Measurements from ENCODE around the gene KLHL29.

The KLHL29 gene

DNA sequence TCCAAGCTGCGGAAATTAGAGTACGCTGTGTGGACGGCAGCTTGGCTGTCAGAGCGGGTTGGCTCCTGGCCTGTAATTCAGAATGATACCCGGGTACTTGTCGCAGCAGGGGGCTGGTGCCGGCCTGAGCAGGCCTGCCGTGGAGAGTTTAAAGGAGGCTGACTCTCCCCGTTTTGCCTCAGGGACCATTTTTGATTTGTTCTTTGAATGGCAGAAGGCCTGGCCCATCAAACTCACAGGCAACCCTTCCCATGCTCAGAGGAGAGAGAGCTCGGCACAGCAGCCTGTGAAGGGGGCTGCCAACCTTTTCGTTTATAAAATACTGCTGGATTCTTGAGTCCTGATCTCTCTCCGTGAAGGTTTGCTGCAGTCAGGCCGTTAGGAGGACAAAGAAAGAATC, 151.3 kb downstream of the KLHL29 start:
- DNase-seq, result no peak

DNA sequence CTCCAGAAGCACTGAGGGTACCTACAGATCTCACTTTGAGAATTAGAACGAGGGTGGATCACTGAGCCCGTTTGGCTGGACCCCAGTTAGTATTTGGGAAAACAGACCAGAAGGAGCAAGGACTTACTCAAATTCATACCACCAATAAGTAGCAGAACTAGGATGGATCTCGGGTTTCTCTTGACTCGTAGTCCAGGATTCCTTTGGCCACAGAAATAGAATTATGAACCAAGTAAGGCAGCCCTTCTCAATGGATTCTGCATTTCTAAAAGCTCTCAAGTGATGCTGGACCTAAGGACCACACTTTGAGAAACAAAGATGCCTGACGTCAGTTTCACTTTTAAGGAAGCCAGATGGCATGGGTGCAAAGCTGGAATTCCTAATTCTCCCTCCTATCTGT, 153.0 kb downstream of the KLHL29 start:
- DNase-seq, result no peak

DNA sequence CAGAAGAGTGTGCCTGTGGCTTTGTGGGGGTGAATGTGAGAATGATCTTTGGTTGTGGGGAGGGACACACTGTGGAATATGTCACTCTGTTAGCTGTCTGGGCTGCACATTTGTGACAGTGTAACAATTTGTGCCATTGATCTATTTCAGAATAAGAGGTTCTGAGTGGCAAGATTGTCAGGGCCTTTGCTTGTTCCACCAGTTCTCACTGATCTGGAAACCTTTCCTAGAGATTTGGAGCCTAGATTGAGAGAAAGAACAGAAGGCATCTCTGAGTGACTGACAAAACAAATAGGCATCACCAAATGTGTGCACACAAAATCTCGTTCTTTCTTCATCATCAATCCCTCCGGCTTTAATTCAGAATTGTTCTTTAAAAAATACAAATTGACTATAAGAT, 153.6 kb downstream of the KLHL29 start:
- no peak for DNase-seq

DNA sequence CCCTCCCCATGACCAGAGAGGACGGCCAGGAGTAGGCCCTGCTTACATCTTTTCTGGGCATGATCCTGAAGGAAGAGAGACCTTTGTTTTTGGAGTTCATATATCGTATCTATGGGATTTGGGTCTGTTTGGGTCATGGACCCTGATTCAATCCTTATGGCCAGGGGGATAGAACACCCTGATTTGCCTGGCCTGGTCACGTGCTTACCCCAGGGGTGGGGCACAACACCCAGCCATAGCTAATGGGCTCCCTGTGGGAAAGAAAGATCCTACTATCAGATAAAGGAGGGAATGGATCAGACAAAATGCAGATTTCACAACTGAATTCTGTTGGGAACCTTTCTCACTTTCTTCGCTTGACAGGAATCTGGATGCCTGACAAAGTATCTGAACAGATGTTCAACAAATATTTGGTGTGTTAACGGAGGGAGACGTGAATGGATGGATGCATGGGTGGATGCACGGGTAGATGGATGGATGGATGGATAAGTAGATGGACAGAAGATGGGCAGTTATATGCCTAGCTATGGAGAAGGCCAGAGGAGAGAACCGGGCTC, 155.9 kb downstream of the KLHL29 start:
- DNase-seq, result no peak

DNA sequence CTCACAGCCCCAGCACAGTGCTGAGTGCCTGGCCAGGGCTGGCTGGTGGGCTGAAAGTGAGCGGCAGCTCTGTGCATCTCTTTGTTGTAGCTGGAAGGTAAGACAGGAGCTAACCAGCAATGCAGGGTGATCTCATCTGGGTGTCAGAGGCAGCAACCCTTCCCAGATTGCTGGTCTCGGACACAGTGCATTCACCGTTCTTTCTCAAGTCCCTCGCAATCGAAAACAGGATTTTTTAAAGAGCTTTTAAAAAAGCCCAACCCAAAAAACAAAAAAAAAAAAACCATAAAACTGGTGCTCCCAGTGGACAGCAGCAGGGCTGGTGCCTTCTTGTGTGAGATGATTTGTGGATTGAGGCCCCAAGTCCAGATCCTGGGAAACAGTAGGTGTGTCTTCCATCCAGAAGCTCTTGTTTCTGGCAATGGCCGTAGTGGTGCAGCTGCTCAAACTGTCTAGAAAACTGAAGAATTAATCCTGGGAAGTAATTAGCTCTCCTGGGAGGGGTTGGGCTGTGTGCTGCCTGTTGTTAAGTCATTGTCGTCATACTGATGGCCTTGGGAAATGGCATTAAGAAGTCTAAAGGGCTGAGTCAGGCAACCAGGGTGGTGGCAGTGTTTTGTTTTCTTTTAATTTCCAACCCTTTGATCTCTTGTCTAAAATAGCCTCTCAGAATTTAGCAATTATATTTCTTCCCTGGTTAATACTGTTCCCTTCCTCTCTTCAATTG, 156.7 kb downstream of the KLHL29 start:
- DNase-seq, result no peak

DNA sequence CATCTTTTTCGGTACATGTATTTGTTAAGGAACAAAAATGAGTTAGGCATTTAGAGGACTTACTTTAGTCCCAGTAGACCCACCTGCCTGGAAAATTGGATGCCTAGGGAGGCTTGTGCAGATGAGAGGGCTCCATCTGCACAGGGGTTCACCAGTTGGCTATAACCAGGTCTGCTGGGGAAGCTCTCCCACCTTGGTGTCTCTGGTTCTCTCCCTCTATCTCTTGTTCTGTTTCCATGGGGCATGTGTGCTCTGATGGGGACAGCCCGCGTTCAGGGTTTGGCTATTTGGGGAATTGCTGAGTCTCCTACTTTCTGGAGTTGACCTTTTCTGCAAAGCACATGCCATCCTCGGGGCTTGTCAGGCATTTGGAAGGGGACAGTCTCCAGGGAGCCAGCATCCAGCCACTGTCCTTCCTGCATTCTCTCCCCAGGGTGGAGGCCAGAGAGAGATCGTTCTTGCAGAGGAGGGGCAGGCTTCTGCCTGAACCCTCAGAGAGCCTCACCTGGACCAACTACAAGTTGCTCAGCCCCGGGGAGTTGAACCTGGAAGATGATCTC, 157.3 kb downstream of the KLHL29 start:
- DNase-seq, result no peak

DNA sequence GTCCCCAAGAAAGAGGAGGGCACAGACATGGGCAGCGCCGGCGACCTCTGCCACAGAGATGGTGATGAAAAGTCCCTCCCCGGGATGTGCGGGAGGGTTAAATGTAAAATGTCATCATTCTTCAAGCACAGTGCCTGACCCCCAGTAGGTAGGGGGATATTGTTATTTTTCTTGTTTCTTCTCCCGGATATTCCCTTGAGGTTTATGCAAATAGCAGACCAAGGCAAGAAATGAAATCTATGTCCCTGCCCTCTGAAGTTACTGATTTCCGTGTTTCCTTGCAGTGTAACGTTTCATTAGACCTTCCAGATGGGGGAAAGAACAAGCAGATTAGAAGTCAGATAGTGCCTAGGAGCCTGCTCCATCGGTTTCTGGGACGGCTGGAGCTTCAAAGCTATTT, 158.3 kb downstream of the KLHL29 start:
- DNase-seq, result no peak

DNA sequence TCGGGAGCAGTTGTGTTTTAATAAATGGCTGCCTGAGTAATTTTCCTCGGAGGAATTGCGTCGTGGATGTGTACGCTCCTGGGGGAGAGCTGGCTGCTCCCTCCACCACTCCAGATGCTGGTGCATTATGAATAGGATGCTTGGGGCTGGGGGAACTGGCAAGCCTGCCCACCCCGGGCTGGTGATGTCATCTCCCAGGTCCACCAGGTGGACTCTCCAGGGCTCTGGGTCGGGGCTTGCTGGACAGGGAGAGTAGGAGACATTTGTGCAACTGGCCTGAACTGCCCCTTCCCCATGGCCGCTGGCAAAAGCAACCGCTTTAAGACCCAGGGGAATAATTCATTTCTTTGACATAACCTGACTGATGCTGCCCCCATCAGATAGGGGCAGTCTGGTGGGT, 158.7 kb downstream of the KLHL29 start:
- DNase-seq, result no peak

DNA sequence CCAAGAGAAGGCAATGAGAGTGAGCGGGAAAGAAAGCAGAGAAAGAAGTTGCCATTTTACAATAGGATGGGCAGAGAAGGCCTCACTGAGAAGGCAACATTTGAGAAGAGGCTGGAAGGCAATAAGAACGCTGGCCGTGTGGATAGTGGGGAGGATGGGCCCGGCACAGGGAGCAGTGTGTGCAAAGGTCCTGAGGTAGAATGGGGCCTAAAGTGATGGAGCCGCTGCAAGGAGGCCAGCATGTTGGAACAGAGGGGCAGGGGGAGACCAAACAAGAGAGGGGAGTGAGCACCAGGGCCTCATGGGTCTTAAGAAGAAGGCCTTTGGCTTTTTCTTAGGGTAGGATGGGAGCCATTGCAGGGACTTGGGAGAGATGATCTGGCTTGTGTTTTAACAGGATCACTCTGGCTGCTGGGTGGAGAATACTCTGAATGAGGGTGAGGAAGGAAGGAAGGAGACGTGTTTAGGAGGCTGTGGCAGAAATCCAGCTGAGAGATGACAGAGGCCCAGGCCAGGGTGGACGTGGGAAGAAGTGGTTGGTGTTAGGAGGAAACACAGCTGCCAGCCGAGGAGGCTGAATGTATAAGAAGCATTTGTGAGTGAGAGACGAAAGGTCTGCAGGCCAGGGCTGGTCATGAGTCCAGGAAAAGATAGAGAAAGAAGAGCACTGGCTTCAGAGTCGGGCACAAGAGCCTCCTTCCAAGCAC, 159.8 kb downstream of the KLHL29 start:
- DNase-seq, result no peak

DNA sequence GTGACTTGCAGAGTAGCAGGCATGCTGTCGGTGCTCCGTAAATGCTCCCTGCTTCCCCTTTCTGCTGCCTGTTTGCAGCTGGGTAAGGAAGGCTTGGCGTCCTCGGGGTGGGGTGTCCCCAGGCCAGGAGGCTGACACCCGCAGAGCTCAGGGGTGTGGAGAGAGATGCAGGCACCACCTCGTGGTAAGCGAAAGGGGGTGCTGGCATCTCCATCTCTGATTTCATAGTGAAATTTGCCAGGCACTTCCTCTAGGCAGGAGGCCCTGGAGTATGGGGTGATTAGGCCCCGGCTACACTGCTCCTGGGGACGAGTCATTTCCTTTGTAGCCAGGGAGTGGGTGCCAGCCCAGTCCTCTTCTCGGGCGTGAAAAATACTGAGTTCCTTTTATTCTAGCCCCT, 160.4 kb downstream of the KLHL29 start:
- DNase-seq, result no peak

DNA sequence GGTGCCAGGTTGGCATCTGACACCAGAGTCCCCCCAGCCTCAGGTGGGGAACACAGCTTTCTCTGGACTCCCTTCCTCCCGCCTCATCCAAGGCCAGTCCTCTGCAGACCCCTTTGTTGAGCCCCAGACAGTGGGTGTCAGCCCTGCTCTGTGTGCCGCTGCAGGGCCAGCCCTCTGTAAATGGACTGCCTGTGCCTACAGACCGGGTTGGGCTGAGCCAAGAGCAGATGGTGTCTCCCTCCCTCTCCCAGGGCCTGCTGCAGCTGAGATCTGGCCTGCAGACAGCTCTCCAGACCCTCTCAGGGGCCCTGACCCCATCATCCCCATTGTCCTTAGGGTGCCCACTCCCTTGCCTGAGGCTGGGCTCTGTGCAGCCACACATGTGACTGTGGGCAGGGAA, 160.8 kb downstream of the KLHL29 start:
- no peak for DNase-seq

DNA sequence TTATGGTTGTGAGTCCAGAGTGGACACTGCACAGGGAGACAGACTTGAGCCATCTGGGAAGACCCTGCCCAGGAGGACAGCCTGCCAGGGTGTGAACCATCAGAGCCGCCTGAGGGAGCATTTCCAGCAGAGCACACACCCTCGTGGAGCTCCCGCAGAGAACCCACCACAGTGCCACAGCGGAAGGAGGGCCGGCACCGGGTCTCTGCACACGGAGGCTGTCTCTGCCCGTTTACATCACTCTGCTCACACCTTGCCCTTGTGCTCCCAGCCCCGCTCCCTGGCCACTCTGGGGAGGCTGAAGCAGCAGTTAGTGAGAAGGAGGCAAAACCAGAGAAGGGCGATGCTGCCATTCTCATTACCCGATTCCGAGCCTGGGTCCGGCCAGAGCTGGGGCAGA, 161.9 kb downstream of the KLHL29 start:
- no peak for DNase-seq

DNA sequence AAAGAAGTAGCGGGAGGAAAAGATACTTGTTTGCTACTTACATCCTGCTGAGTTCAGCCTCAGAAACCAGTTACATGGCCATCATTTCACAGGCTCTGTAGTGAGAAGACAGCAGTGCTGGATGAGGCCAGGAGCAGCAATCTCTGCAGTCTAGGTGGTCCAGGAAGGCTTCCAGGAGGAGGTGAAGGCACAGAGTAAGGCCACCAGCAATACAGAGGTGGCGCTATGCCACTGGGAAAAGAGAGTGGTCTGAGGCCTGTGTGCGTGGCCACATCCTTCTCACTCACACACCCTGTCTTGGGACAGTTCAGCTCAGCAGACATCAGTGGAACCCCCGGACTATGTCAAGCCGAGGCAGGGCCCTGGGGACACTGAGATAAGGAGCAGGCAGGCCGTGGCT, 162.7 kb downstream of the KLHL29 start:
- no peak for DNase-seq

DNA sequence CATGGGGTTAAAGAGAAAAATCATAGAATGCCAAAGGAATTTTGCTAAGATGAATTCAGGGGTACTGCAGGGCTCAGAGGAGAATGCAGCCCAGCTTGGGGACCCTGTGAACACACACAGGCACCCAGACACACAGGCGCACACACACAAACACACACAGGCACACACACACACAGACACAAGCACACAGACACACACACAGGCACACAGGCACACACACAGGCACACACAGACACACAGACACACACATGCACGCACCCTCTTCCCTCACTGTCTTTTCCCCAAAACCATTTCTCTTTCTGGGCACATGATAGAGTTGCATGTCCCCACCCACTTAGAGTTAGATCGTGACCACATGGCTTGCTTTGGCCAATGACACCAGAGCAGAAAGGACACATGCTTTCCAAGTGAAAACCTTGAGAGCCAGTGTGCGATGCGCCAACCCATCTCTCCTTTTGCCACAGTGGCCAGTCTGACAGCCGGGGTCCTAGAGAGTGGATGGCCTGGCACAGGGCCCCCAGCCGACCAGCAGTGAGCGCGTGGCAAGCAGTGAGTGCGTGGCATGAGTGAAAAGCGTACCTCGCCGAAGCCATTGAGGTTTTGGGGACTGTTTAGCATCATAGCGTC, 163.3 kb downstream of the KLHL29 start:
- DNase-seq, result no peak

DNA sequence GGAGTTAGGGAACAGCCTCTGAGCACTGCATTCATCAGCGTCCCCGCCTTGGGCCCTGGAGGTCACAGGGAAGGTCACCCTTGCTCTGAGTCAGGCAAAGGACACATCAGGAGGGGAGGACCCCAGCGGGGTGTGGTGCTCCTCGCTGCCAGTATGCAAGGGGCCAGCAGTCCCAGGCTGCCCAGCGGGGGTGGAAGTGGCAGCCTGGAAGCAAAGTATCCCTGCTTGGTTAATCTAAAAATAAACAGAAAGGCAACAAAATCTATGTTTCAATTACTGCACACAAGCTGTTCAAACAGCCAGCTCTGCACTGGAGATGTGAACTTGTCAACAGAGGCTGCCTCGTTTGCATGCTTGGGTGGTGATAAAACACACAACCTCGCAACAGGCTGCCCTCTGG, 164.1 kb downstream of the KLHL29 start:
- no peak for DNase-seq

DNA sequence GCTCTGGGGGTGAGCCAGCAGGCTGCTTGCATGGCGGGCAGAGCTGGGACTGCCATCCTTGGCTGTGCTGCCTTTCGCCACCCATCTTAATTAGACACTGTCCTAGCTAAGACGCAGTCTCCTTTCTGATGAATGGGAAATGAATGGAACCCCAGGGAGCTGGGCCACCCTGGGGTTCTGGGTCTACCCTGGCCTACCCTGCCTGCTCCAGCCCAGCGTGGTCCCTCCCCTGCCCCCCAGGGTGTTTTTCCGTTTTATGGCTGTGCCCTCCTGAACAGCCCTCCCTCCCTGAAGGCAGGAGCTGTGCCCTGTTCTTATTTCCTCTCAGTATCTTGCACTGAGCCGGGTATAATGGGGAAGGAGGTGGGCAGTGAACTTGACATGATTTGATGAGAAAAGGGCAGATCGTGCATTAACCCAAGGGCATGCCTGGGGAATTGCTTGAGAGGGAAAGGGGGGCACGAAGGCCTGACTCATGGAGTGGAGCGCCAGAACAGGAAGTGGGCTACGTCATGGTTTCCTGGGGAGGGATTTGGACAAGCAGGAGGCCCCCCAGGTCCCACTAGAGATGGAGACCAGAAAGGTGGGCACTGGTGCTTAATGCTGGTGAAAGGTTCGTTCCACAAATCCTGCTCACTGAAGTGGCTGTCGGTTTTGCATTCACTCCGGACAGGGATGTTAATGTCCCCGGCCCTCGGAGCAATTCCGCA, 165.0 kb downstream of the KLHL29 start:
- no peak for DNase-seq

DNA sequence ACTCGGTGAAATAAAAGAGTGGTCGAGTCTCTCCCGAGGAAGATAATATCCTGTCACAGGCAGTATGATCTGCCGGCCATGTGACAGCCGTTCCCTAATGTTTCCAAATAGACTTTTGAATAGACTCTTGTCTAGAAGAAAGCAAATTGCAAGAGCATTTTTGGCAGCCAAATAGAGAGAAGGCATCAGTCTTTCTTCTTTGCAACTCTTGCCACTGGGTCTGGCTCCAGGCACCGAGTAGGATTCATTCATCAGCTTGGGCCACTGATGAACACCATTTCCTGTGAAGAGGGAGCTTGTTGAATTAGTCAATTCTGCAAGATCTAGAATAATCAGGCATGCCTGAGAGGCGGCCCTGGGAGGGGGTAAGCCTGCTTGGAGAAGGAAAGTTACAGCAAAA, 165.6 kb downstream of the KLHL29 start:
- no peak for DNase-seq

DNA sequence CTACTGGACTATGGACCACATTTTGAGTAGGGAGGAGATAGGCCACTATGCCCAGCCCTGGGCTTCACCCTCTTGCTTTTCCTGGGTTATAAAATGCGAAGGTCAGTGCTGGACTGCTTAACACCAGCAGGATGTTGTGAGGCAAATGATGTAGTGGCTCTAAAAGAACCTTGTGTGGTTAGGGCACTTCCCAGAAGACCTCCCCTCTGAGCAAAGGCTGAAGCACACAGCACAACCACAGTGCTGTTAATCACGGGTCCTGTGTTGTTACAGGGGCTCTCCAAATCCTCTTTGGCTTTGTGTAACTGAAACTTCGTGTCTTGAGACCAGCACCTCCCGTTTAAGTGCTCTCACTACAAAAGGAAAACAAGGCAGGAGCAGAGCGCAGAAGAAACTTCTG, 166.9 kb downstream of the KLHL29 start:
- no peak for DNase-seq

DNA sequence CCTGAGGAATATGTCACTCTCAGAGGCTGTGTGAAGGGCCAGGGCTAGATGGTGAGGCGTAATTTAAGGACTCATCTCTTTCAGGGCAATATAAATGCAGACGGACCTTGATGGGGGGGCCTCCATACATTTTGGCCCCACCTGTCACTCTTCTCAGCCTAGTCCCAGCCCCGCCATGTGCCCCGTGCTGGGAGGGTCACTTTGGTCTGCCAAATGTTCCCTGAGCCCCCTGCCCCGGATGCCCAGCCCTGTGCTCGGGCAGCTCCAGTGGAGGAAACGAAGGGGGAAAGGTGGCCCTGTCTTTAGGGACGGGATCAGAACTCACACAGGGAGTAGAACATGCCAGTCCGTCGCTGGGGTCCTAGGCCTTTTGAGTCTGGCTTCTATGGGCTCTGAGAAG, 168.6 kb downstream of the KLHL29 start:
- no peak for DNase-seq

DNA sequence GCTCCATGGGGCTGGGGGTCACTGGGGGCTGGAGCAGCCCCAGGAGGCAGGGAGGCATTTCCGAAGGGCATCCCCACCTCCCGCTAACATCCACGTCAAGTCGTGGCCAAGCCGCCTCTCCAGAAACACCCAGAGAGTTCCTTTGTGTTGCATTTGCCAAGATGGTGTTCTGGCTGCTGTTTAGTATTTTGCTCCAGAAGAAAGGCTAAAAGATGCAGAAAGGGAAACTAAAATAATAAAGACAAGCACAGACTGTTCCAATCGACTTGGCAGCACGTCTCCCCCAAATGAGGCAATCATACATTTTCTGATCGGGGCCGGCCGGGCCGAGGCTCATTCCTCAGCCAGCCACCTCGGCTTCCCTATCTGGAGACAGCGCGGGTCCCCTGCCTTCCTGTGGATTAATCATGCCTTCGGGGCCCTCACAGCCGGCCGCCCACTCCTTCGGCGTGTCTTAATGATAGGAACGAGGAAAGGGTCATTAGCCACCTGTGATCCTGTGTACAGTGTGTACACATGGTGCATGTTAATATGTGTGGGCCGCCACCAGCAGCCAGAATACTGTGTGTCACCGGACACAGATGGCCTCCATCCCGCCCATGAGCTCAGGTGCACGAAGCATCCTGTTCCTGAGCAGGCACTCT, 169.2 kb downstream of the KLHL29 start:
- no peak for DNase-seq

DNA sequence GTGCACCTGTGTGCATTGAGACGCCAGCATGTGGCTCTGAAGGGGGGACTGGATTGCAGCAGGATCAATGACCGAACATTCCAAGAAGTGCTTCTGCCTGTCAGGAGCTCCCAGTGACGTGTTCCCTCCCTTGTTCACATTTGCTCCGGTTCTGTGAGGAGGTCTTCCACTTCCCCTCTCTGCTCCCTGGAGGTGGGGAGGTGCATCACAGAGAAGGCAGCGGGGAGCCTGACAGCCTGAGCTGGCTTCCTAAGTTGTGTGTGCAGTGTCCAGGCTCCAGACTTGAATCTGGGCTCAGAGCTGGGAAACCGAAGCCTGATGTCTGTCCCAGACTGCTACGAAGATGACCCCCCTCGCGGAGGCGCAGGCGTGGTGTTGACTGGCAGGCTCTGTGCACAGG, 171.0 kb downstream of the KLHL29 start:
- no peak for DNase-seq

DNA sequence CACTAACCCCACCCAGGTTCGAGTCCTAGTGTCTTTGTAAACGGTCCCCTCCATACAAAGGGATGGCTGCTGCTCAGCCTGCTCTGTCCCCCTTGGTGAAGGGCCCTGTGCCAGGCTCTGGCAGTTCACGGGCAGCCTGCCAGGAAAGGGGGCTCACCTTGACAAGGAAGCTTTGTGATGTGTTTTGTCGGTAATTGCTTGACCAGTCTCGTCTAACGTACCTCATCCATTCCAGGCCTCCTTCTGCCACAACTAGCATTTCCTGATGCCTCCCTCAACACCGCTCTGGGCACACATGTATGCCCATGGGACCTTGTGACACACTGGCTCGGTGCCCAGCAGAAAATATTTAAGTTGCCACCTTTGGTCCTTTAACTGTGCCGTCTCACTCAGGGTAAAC, 171.9 kb downstream of the KLHL29 start:
- no peak for DNase-seq

DNA sequence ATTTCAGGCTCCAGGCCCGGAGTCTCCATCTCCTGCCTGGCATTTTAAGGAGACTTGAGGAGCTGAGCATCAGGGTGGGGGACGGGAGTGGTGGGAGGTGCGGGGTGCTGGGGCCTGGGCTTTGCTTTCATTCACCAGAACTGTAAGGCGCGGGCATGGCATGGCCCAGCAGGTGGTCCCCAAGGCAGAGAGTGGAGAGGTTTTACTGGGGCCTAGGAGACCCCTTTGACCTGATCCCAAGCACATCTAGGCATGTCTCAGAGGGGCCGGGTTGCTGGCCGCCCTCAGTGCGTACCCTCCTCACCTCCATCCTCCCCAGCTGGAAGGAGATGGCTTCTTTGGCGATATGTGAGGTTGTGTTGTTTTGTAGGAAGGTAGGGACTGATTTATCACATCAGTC, 172.5 kb downstream of the KLHL29 start:
- DNase-seq, result no peak
